Aortic smooth muscle cell (primary cell): ENCODE measurements around the gene CTCFL. TPM values are rescaled to one million over a fixed set of nuclear protein-coding genes. Genes with fewer than 3 reads are reported as not detected.

ENCODE experiments used
- total RNA-seq: library from RNA; depleted of rRNA; stranded (reverse); fragments of >200 nt; gene quantifications from 2 replicates; pipeline ENCODE4 v1.2.3, GENCODE V29; 2014

CTCFL gene, protein sequence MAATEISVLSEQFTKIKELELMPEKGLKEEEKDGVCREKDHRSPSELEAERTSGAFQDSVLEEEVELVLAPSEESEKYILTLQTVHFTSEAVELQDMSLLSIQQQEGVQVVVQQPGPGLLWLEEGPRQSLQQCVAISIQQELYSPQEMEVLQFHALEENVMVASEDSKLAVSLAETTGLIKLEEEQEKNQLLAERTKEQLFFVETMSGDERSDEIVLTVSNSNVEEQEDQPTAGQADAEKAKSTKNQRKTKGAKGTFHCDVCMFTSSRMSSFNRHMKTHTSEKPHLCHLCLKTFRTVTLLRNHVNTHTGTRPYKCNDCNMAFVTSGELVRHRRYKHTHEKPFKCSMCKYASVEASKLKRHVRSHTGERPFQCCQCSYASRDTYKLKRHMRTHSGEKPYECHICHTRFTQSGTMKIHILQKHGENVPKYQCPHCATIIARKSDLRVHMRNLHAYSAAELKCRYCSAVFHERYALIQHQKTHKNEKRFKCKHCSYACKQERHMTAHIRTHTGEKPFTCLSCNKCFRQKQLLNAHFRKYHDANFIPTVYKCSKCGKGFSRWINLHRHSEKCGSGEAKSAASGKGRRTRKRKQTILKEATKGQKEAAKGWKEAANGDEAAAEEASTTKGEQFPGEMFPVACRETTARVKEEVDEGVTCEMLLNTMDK
- not detected in 2 replicates for total RNA-seq

GRCh38 chr20:57524511-57525176 lies at the start of gene CTCFL:
Gene CTCFL, minus strand, starts transcription at chr20:57525140. Its CDS starts 935 bp downstream, at chr20:57524205.

GRCh38 chr20:57560554-57561355 lies 35.8 kb upstream of the CTCFL start, which contains the start of gene PCK1:
Gene PCK1, plus strand, starts transcription at chr20:57561110. Its CDS starts 302 bp downstream, at chr20:57561412.

Other genes with a start within 250 kb of the CTCFL start
- not detected in 2 replicates for gene SPO11, start 195.3 kb downstream of the CTCFL start, total RNA-seq
- gene RAE1, start 173.9 kb downstream of the CTCFL start, total RNA-seq = 25.2 and 25.8 TPM in 2 replicates
- gene RBM38, start 133.7 kb downstream of the CTCFL start, total RNA-seq = 3.7 TPM in 2 replicates
- gene PCK1, start 36.0 kb upstream of the CTCFL start, total RNA-seq = not detected in 2 replicates
- not detected in 2 replicates for gene ZBP1, start 95.3 kb upstream of the CTCFL start, total RNA-seq
- 2.6 and 2.7 TPM in 2 replicates for gene PMEPA1, start 184.9 kb upstream of the CTCFL start, total RNA-seq